ENCODE data around the gene CDK4. TPM values are rescaled to one million over a fixed set of nuclear protein-coding genes. Genes with fewer than 3 reads are reported as not detected.

CDK4 gene
- total RNA-seq, 4 donors from 2014 or later = 79.1 to 156 (median 99.0) TPM

DNA sequence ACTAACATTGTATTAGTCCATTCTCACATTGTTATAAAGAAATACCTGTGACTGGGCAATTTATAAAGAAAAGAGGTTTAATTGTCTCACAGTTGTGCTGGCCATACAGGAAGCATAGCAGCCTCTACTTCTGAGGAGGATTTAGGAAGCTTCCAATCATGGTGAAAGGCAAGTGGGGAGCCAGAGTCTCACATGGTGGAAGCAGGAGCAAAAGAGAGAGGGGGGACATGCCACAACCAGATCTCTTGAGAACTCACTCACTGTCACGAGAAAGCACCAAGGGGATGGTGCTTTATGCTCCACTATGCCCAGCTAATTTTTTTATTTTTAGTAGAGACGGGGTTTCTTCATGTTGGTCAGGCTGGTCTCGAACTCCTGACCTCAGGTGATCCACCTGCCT, 44.9 kb downstream of the CDK4 start:
- peaks cover 0 to 15% (median 0%) of the 10 kb centered on the region in 4 donors for H3K9me3 ChIP-seq
- no peak for DNase-seq (ENCODE audit: low spot score in 2 of 2)
- no peak overlapping the region for H3K27ac ChIP-seq
- no peaks in the 10 kb centered on the region for H3K27me3 ChIP-seq
- no peak overlapping the region for H3K4me3 ChIP-seq
- TF ChIP-seq CTCF (IDR thresholded peaks at IDR 0.05) (no peak), POLR2A (IDR thresholded peaks at IDR 0.05) (no peak), EP300 (IDR thresholded peaks at IDR 0.05) (no peak)
- H3K4me1 ChIP-seq = no peaks in the 10 kb centered on the region
- WGBS, 2 donors = 92 to 95% methylated on average over 3 of the region's 3 CpGs
- H3K36me3 ChIP-seq = peaks cover 0 to 84% (median 0%) of the 10 kb centered on the region in 3 donors

- Histone ChIP-seq H3K27me3 (no peaks in the 10 kb centered on the region), H3K27ac (no peak overlapping the region), H3K4me1 (peaks cover 0 to 4% (median 1%) of the 10 kb centered on the region in 4 donors), H3K4me3 (no peak overlapping the region), H3K9me3 (peaks cover 0 to 15% (median 0%) of the 10 kb centered on the region in 4 donors), H3K36me3 (peaks cover 2 to 86% (median 18%) of the 10 kb centered on the region in 3 donors)
- DNase-seq (ENCODE audit: low spot score in 2 of 2) = no peak
- 92 to 96% methylated on average over 2 of the region's 2 CpGs for WGBS, 2 donors
- TF ChIP-seq EP300 (IDR thresholded peaks at IDR 0.05) (no peak), POLR2A (IDR thresholded peaks at IDR 0.05) (no peak), CTCF (IDR thresholded peaks at IDR 0.05) (no peak)
Measured at GRCh38 chr12:57700317-57700716, 51.8 kb downstream of the CDK4 start.

- WGBS, 2 donors = 84 to 86% methylated on average over 3 of the region's 3 CpGs
- DNase-seq (ENCODE audit: low spot score in 2 of 2) = no peak
- peaks cover 2 to 67% (median 18%) of the 10 kb centered on the region in 3 donors for H3K36me3 ChIP-seq
- H3K4me1 ChIP-seq = peaks cover 0 to 15% (median 10%) of the 10 kb centered on the region in 4 donors
- peaks cover 0 to 6% (median 0%) of the 10 kb centered on the region in 4 donors for H3K9me3 ChIP-seq
- no peak overlapping the region for H3K27ac ChIP-seq
- H3K27me3 ChIP-seq = no peaks in the 10 kb centered on the region
- no peak for TF ChIP-seq CTCF (IDR thresholded peaks at IDR 0.05)
- no peak for TF ChIP-seq EP300 (IDR thresholded peaks at IDR 0.05)
- no peak for TF ChIP-seq POLR2A (IDR thresholded peaks at IDR 0.05)
- no peak overlapping the region for H3K4me3 ChIP-seq
Measured at GRCh38 chr12:57698414-57698813, 53.7 kb downstream of the CDK4 start.

Other genes starting within 250 kb of the CDK4 start
- gene DDIT3, start 231.8 kb downstream of the CDK4 start, total RNA-seq = 10 to 100 TPM; 35.2 to 49.2 (median 42.1) TPM
- gene MBD6, start 229.5 kb downstream of the CDK4 start, total RNA-seq = 10 to 100 TPM; 23.0 to 49.2 (median 40.9) TPM
- gene DCTN2, start 205.1 kb downstream of the CDK4 start, total RNA-seq = 100 to 1,000 TPM in 3 of 4 donors, 10 to 100 TPM in 1; 92.9 to 138 (median 130) TPM
- 1 to 10 TPM; 1.9 to 4.8 (median 2.9) TPM for gene KIF5A, start 202.3 kb downstream of the CDK4 start, total RNA-seq
- 10 to 100 TPM; 29.5 to 67.7 (median 35.9) TPM for gene PIP4K2C, start 161.1 kb downstream of the CDK4 start, total RNA-seq
- 10 to 100 TPM; 19.0 to 33.1 (median 28.1) TPM for gene DTX3, start 147.5 kb downstream of the CDK4 start, total RNA-seq
- 10 to 100 TPM; 31.2 to 91.2 (median 48.8) TPM for gene ARHGEF25, start 140.9 kb downstream of the CDK4 start, total RNA-seq
- 10 to 100 TPM; 14.5 to 43.8 (median 16.8) TPM for gene B4GALNT1, start 119.1 kb downstream of the CDK4 start, total RNA-seq
- 100 to 1,000 TPM; 185 to 288 (median 224) TPM for gene OS9, start 58.2 kb downstream of the CDK4 start, total RNA-seq
- 1 to 10 TPM; 1.1 to 5.7 (median 2.5) TPM for gene AGAP2, start 13.6 kb downstream of the CDK4 start, total RNA-seq
- 100 to 1,000 TPM in 1 of 4 donors, 10 to 100 TPM in 3; 47.1 to 115 (median 80.1) TPM for gene TSPAN31, start 7.3 kb downstream of the CDK4 start, total RNA-seq
- gene MARCHF9, start 2.8 kb upstream of the CDK4 start, total RNA-seq = 10 to 100 TPM in 2 of 4 donors, 1 to 10 TPM in 2; 4.2 to 19.8 (median 10.4) TPM
- 1 to 10 TPM in 1 of 4 donors, not detected in 3; 3.0 TPM for gene CYP27B1, start 14.8 kb upstream of the CDK4 start, total RNA-seq
- 10 to 100 TPM in 2 of 4 donors, 1 to 10 TPM in 2; 6.5 to 17.7 (median 10.1) TPM for gene METTL1, start 19.8 kb upstream of the CDK4 start, total RNA-seq
- gene EEF1AKMT3, start 20.3 kb upstream of the CDK4 start, total RNA-seq = 10 to 100 TPM in 2 of 4 donors, 1 to 10 TPM in 2; 8.0 to 16.3 (median 9.6) TPM
- gene TSFM, start 30.5 kb upstream of the CDK4 start, total RNA-seq = 10 to 100 TPM; 13.5 to 23.2 (median 22.4) TPM
- gene AVIL, start 66.4 kb upstream of the CDK4 start, total RNA-seq = 1 to 10 TPM; 2.3 to 4.2 (median 3.3) TPM
- 100 to 1,000 TPM; 117 to 141 (median 123) TPM for gene CTDSP2, start 94.4 kb upstream of the CDK4 start, total RNA-seq
- 10 to 100 TPM in 2 of 4 donors, 1 to 10 TPM in 2; 2.2 to 20.7 (median 8.0) TPM for gene ATP23, start 189.3 kb upstream of the CDK4 start, total RNA-seq

All from tibial nerve (tissue), 4 donors.